ENCODE results near the gene ZEB2.

DNA sequence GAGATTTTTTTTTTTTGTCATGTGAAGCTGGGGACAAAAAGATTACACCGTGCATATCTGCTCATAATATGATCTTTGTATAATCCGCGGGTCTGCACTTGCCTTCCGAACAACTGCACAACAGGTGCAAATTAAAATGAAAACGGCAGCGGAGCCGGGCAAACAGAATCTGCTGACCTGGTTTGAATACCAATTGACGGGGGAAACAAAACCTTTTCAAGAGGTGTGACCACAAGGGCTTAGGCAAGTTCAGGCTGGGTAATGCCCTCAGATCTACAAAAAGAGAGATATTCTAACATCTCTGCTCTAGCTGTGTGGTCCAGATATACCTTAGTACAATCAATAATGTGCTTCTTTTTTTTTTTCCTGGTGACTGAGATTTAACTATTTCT is 88.5 kb downstream of the ZEB2 start:
- no peak for TF ChIP-seq POLR2A (IDR thresholded peaks at IDR 0.05)
- TF ChIP-seq, protein P1, sequence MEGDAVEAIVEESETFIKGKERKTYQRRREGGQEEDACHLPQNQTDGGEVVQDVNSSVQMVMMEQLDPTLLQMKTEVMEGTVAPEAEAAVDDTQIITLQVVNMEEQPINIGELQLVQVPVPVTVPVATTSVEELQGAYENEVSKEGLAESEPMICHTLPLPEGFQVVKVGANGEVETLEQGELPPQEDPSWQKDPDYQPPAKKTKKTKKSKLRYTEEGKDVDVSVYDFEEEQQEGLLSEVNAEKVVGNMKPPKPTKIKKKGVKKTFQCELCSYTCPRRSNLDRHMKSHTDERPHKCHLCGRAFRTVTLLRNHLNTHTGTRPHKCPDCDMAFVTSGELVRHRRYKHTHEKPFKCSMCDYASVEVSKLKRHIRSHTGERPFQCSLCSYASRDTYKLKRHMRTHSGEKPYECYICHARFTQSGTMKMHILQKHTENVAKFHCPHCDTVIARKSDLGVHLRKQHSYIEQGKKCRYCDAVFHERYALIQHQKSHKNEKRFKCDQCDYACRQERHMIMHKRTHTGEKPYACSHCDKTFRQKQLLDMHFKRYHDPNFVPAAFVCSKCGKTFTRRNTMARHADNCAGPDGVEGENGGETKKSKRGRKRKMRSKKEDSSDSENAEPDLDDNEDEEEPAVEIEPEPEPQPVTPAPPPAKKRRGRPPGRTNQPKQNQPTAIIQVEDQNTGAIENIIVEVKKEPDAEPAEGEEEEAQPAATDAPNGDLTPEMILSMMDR (IDR thresholded peaks at IDR 0.05): no peak
- TF ChIP-seq EP300 (IDR thresholded peaks at IDR 0.05): no peak

All from ovary (tissue), 3 donors.